ENCODE results near the gene EFCAB8.
"Not testable (repeated sequence)": the region's sequence is repeated elsewhere in the genome, so short reads cannot be mapped to it uniquely, and the experiment has no call there.

EFCAB8 gene

DNA sequence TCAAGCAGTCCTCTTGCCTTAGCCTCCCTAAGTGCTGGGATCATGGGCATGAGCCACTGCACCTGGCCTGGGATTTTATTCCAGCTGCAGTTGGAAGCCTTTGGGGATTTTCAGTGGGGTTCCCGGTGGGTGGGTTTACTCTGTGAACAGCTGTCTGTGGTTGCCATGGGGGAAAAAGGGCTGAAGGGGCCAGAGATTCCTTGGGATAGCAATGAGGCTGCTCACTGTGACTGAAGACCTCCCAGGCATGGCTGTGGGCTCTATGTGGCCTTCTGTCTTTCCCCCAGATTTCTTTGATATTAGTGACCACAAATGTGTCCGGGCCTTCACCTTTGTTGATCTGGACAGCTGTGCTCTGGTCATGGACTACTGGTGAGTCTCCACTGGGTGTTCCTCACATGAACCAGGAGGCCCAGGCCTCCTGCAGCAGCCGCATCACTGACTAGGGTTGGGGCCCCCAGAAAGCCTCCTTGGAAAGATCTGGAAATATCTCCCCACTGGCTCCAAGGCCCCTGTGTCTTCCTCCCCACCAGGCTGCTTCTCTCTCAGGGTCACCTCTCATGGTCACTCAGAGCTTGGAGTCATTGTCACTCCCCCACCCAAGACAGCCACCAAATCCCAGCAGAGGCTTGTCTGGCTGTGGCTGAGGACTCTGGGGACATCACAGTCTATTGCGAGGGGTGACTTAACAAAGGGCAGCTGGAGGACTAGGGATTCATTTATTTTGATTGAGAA, 33.4 kb downstream of the EFCAB8 start:
- Mint-ChIP-seq H3K4me3 (no peak overlapping the region), H3K27me3 (no peaks in the 10 kb centered on the region), H3K36me3 (no peaks in the 10 kb centered on the region), H3K27ac (no peak overlapping the region), H3K9me3 (no peaks in the 10 kb centered on the region), H3K4me1 (no peaks in the 10 kb centered on the region)
- ATAC-seq: no peak

DNA sequence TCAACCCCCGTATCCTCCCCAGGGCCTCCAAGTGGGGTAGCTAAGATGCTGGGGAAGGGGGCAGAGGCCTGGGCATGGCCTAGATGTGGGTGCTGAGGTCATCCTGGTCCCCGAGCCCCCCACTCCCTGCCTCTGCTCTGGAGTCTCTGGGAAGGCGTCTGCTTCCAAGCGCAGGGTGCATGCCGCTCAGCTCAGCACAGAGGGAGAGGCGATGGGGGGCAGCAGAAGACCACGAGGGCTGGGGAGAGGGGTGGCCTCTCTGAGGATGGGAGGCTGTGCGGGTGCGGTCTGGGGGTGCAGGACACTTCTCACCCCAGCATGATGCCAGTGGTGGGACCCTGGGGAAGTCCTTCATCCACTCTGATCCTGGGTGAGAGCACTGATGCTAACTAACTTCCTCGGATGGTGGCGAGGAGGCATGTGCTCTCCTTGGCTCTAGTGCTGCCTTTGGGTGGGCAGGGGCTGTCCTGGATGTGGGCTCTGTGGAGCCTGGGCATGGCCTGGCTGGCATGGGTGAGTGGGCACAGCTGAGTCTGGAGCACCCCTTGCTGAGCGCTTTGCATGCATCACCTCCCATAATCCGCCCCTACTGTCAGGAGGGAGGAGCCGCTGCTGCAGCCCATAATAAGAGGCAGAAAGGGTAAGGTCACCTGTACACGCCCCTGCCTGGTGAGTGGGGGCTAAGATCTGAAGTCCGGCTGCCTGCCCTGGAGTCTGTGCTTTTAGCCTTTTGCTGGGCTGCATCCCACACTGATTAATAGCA, 34.7 kb downstream of the EFCAB8 start:
- no peak for ATAC-seq
- Mint-ChIP-seq H3K36me3 (no peaks in the 10 kb centered on the region), H3K9me3 (no peaks in the 10 kb centered on the region), H3K27ac (no peak overlapping the region), H3K4me3 (no peak overlapping the region), H3K27me3 (no peaks in the 10 kb centered on the region), H3K4me1 (no peaks in the 10 kb centered on the region)

DNA sequence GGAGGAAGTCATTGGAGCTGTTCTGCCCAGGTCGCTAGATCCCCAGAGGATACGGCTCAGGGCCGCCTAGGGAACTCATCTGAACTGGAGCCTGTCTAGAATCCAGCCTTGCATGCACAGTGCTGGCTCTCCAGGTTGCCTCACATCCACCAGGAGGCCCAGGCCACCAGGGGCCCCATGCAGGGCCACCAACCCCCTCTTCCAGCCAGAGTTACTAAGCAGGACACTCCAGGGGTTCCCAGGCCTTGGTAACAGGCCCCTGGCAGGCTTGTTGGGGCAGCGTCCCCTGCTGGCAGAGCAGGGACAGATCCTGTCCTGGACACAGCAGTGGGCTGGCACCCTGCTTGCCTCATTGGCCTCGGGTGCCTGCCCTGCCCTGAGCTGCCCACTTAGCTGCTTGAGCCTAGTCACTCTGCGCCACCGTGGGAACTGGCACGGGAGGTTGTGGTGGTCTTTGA, 35.3 kb downstream of the EFCAB8 start:
- no peak for ATAC-seq
- H3K36me3 Mint-ChIP-seq: no peaks in the 10 kb centered on the region
- H3K27me3 Mint-ChIP-seq: no peaks in the 10 kb centered on the region
- no peak overlapping the region for H3K27ac Mint-ChIP-seq
- H3K4me3 Mint-ChIP-seq: no peak overlapping the region
- H3K4me1 Mint-ChIP-seq: no peaks in the 10 kb centered on the region
- no peaks in the 10 kb centered on the region for H3K9me3 Mint-ChIP-seq

DNA sequence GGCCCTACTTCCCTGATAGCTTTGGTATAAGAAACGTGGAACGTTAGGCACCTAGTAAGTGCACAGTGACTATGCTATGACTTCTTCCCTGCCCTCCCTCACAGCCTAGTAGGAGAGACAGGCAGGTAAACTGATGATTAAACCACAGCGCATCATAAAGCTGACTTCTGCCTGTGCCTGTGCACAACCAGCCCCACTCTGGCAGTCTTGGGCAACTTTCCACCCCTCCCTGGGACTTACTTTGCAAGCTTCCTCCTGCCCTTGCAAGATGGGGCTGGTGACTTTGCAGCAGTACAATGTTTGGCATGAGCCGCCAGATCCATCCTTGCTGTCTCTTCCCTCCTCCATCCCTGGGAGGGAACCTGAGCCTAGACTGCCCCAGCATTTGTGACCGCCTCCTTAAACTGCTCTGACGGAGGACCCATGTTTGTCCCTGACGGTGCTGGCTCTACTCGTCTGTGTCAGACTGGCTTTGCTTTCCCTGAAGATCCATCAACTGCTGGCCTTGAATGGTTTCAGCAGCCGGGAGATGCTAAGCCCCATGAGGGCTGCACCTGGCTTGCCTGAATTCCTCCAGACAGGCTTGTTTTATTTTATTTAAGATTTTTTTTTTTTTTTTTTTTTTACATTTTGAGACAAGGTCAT, 36.1 kb downstream of the EFCAB8 start:
- no peak overlapping the region for H3K4me3 Mint-ChIP-seq
- no peaks in the 10 kb centered on the region for H3K4me1 Mint-ChIP-seq
- no peaks in the 10 kb centered on the region for H3K36me3 Mint-ChIP-seq
- ATAC-seq: no peak
- no peaks in the 10 kb centered on the region for H3K27me3 Mint-ChIP-seq
- no peaks in the 10 kb centered on the region for H3K9me3 Mint-ChIP-seq
- H3K27ac Mint-ChIP-seq: no peak overlapping the region

DNA sequence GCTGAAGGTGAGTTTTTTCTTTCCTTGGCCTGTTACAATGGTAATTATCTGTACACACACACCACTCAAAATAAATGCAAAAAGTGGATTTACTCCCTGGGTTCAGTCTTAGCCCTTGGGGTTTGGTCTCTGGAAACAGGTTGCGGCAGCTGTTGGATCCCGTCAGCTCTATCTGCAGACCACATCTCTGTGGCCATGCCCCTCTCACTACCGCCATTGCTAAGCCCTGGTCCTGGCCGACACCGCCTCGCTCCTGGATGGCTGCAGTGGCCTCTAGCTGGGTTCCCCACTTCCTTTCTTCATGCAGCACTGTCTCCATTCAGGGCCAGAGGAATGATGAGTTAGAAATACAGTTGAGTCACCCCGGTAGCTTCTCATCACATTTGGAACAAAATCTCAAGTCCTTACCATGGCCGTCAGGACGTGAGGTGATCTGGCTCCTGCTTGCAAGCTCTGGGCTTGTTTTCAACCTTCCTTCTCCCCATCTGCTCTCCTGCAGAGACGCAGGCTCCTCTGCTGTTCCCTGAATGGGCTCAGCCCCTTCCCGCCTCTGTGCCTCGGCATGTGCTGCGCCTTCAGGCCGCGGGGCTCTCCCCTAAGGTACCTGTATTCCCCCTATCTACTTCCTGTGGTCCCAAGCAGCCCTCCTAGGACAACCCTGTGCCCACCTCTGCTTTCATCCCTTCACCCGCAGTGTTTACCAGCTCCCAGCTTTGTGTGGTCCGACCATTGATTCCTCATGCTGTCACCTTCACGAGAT, 38.0 kb downstream of the EFCAB8 start:
- no peaks in the 10 kb centered on the region for H3K9me3 Mint-ChIP-seq
- H3K4me3 Mint-ChIP-seq: no peak overlapping the region
- H3K27me3 Mint-ChIP-seq: no peaks in the 10 kb centered on the region
- ATAC-seq: no peak
- H3K36me3 Mint-ChIP-seq: no peaks in the 10 kb centered on the region
- H3K27ac Mint-ChIP-seq: no peak overlapping the region
- no peaks in the 10 kb centered on the region for H3K4me1 Mint-ChIP-seq

DNA sequence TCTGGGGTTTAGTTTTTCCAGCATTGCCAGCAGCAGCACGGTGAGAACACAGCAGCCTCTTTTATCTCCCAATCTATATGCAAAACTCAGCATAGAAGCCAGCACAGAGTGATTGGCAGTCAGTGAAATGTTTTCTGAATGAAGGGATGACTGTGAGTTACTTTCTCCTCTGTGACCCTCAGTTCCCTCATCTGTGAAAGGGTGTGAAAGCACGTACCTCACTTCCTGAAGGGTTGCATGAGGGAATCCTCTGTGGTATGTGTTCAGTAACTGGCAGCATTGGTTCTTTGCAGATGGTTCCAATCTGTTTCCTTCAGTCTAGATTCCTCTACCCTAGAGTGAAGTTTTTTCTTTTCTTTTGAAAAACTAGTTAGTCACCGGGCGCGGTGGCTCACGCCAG, 40.0 kb downstream of the EFCAB8 start:
- H3K27me3 Mint-ChIP-seq: no peaks in the 10 kb centered on the region
- no peaks in the 10 kb centered on the region for H3K9me3 Mint-ChIP-seq
- no peak for ATAC-seq
- peaks cover 12% of the 10 kb centered on the region for H3K4me1 Mint-ChIP-seq
- no peaks in the 10 kb centered on the region for H3K36me3 Mint-ChIP-seq
- H3K4me3 Mint-ChIP-seq: no peak overlapping the region
- no peak overlapping the region for H3K27ac Mint-ChIP-seq

DNA sequence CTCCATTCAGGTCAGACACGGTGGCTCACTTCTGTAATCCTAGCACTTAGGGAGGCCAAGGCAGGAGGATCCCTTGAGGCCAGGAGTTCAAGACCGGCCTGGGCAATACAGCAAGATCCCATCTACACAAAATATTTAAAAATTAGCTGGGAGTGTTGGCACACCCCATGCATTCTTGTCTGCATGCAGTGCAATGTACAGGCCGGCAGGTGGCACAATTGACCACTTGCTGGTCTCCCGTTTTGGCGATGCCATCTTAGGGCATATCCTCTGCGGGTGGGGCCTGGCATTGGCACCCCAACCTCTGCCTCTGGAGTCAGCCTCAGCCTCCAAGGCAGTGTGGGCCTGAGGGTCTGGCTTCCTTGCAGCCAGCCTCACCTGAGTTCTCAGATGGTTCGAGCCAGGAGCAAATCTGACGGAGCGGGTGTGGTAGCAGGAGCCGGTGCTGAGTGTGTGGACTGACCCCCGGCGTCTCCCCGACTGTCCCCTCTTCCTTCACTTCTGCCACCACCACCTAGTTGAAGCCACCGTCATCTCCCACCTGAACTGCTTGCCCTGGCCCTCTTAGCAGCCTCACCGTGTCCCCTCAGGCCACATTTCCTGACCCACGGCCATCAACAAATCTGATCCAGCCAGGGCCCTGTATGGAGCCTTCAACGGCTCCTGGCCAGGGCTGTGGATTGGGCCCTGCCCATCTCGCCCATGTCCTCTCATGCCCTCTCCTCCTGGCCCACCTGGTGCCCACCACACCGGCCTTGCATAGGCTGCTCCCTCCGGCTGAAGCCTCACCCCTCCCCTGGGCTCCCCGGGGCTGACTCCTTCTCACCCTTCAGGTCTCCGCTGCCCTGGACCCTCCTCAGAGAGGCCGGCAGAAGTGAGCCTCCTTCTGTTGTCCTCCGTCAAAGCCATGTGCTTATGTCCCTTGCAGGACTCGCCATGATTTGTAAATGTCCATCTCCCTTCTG, 44.0 kb downstream of the EFCAB8 start:
- Mint-ChIP-seq H3K9me3 (no peaks in the 10 kb centered on the region), H3K27ac (peak overlapping the region; percentile 43), H3K4me3 (no peak overlapping the region), H3K4me1 (peaks cover 21% of the 10 kb centered on the region), H3K27me3 (no peaks in the 10 kb centered on the region), H3K36me3 (no peaks in the 10 kb centered on the region)
- ATAC-seq: peak; percentile 76

DNA sequence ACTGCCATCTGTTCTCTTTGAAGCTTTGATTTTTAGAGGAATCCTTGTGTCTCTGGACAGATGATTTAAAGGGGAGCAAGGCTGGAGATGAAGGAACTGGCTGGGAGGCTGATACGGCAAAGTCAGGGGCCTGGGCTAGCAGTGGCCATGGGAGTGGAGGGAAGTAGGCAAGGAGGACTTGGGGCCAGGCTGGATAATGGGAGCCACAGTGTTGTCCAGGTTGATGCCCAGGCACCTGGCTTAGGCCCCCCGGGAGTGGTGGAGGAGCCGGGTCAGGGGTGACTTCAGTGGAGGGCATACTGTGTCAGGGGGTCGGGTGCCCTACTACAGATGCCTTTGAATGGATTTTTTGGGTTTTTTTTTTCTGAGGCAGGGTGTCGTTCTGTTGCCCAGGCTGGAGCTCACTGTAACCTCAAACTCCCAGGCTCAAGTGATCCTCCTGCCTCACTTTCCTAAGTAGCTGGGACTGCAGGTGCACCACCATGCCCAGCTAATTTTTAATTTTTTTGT, 45.0 kb downstream of the EFCAB8 start:
- peaks cover 21% of the 10 kb centered on the region for H3K4me1 Mint-ChIP-seq

DNA sequence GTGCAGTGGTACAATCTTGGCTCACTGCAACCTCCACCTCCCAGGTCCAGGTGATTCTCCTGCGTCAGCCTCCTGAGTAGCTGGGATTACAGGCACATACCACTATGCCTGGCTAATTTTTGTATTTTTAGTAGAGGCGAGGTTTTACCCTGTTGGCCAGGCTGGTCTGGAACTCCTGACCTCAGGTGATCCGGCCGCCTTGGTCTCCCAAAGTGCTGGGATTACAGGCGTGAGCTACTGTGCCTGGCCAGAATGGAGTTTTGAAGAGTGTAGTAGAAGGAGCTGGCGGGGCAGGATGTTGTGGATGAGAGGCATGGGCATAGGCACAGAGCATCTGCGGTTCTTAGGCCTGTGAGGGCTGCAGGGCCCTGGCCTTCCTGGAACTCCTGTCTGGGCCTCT, 46.0 kb downstream of the EFCAB8 start:
- not testable (repeated sequence) for H3K9me3 Mint-ChIP-seq, H3K27me3 Mint-ChIP-seq, ATAC-seq, H3K27ac Mint-ChIP-seq, H3K4me3 Mint-ChIP-seq, H3K36me3 Mint-ChIP-seq
- H3K4me1 Mint-ChIP-seq: peaks cover 21% of the 10 kb centered on the region

More for the DNA sequence above, 45.0 kb downstream of the EFCAB8 start:
- H3K36me3 Mint-ChIP-seq: no peaks in the 10 kb centered on the region
- H3K27me3 Mint-ChIP-seq: no peaks in the 10 kb centered on the region
- H3K9me3 Mint-ChIP-seq: no peaks in the 10 kb centered on the region
- peak overlapping the region; percentile 43 for H3K27ac Mint-ChIP-seq
- no peak overlapping the region for H3K4me3 Mint-ChIP-seq
- no peak for ATAC-seq

DNA sequence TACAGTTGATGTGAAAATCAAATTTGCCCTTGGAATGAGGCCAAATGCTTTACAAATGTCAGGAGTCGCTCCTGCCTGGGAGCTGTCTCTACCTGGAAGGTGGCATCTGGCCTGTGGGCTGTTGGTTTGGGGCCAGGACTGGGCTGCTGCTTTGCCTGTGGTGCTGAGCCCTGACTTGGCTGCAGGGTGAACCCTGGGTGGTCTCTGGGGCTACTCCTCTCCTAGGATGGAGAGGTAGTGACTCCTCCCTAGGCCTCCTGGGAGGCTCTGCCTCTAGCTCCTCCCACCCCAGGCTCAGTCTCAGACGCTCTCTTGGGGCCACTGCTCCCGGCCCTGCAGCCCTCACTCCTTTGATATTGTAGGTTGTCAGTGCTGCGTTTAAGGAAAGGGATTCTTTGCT, 47.5 kb downstream of the EFCAB8 start:
- Mint-ChIP-seq H3K4me1 (peaks cover 21% of the 10 kb centered on the region), H3K27me3 (no peaks in the 10 kb centered on the region), H3K9me3 (no peaks in the 10 kb centered on the region), H3K36me3 (no peaks in the 10 kb centered on the region), H3K4me3 (no peak overlapping the region), H3K27ac (no peak overlapping the region)
- ATAC-seq: no peak

DNA sequence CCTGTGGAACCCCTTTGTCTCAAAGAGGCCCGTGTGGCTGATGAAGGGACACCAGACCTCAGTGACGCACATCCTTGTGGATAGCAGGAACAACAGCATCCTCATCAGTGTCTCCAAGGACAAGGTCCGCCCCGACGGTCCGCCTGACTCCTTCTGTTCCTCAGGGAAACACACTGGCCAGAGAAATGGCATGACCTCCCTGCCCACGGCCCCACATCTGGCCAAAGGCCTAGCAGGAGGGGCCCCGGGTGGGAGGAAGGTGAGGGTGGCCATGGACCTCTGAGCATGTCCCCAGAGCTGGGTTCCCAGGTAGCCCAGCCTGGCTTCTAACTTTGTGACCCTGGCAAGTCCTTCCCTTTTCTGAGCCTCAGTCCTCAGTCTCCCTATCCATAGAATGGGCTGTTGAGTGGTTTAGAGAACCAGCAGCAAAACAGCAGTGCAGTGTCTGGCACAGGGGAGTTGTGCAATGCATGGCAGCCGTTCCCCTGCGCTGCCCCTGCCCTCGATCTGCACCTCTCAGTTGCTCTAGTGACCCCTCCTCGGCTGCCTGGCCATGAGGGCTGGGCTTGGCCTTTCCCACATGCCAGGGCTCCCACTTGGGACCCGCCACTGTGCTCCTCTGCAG, 48.3 kb downstream of the EFCAB8 start:
- Mint-ChIP-seq H3K27ac (peak overlapping the region; percentile 48), H3K9me3 (no peaks in the 10 kb centered on the region), H3K27me3 (no peaks in the 10 kb centered on the region), H3K36me3 (no peaks in the 10 kb centered on the region), H3K4me3 (no peak overlapping the region), H3K4me1 (peaks cover 21% of the 10 kb centered on the region)
- no peak for ATAC-seq

DNA sequence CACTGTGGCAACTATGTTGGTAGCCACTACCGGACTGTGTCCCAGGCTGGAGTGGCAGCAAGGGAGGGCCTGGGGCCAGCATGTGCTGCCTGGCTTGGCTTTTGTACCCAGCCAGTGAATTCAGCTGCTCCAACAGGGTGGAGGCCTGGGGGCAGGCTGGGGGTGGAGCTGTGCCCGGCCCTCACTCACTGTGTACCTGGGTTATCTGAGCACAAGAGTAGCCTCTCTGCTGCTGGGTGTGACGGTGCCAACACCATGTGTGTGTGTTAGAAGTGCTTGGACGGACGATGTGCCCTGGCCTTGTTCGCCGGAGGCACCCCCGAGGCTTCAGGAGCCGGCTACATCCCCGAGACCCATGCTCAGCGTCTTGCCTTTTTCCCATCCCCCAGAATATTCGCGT, 49.2 kb downstream of the EFCAB8 start:
- no peak overlapping the region for H3K4me3 Mint-ChIP-seq
- no peaks in the 10 kb centered on the region for H3K9me3 Mint-ChIP-seq
- peaks cover 15% of the 10 kb centered on the region for H3K4me1 Mint-ChIP-seq
- ATAC-seq: no peak
- H3K27me3 Mint-ChIP-seq: no peaks in the 10 kb centered on the region
- peak overlapping the region; percentile 48 for H3K27ac Mint-ChIP-seq
- no peaks in the 10 kb centered on the region for H3K36me3 Mint-ChIP-seq

DNA sequence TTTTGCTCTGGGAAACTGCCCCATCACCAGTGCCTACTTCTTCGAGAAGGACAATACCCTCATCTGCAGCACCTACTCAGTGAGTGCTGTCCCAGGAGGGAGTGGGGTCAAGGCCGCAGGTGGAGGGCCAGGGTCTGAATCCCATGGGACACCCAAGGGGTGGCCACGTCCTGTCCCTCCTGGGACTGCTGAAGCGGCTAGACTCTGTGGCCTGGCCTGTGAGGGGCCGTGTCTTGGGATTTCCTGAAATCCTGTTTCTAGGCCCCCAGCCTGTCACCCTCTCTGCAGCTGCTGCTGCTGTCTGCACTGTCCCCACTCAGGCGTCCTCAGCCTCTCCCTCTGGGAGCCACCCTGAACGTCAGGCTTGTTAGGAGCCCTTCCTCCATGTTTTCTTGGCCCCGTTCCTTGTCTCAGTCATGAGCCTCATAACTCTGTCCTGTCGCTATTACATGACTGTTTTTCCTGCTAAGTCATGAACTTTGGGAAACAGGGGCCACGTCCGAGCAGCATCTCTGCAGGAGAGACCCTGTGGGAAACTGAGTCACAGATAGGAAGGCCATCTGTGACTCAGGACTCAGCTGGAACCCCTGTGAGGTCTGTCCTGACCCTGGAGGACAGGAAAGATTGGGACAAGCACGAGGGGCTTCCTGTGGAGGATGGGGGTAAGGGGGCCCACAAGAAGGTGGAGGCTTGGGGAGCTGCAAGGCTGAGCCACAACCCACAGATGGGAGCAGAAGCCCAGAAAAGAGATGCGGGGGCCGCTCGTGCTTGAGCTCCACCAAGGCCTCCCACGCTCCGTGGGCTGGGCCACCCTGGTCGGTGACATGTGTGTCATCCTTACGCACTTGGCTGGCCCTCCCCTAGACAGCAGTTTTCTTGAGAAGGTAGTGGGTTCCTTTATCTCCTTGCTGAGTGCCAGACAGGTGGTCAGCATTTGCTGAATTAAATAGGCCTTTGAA, 49.9 kb downstream of the EFCAB8 start:
- Mint-ChIP-seq H3K36me3 (no peaks in the 10 kb centered on the region), H3K27me3 (no peaks in the 10 kb centered on the region), H3K27ac (peak overlapping the region; percentile 23), H3K4me3 (no peak overlapping the region), H3K9me3 (no peaks in the 10 kb centered on the region), H3K4me1 (peaks cover 9% of the 10 kb centered on the region)
- no peak for ATAC-seq

Measured in stimulated activated memory B cell treated with anti-CD40 and anti-IgM and Interleukin-4, amounts not matched to agents 10 μg/mL and 1 μg/mL and 100 μg/mL, for 72 hours (primary cell).